ENCODE results near the gene MCOLN3. TPM values are rescaled to one million over a fixed set of nuclear protein-coding genes. Genes with fewer than 3 reads are reported as not detected.

Gene MCOLN3
- not detected in 2 replicates for total RNA-seq (2014; rRNA removed; shearing (Covaris generic))

- no peak for DNase-seq (ENCODE audit: low spot score)
Observed at GRCh38 chr1:85048296-85049064, at the start of gene MCOLN3. MCOLN3 (minus strand) TSS chr1:85048500; CDS start chr1:85045360, 3,140 bp downstream.

GRCh38 chr1:85093644-85094043 is 45.3 kb upstream of the MCOLN3 start:
- no peak for DNase-seq (ENCODE audit: low spot score)

GRCh38 chr1:85091671-85092280 is 43.5 kb upstream of the MCOLN3 start:
- DNase-seq (ENCODE audit: low spot score), result no peak

GRCh38 chr1:85090225-85090624 is 41.9 kb upstream of the MCOLN3 start:
- DNase-seq (ENCODE audit: low spot score), result no peak

GRCh38 chr1:85089203-85089602 is 40.9 kb upstream of the MCOLN3 start:
- DNase-seq (ENCODE audit: low spot score), result no peak

- DNase-seq (ENCODE audit: low spot score), result no peak
Observed at GRCh38 chr1:85088408-85088784, 40.1 kb upstream of the MCOLN3 start.

GRCh38 chr1:85087659-85088407 is 39.5 kb upstream of the MCOLN3 start:
- no peak for DNase-seq (ENCODE audit: low spot score)

- DNase-seq (ENCODE audit: low spot score), result no peak
Observed at GRCh38 chr1:85085417-85085816, 37.1 kb upstream of the MCOLN3 start.

GRCh38 chr1:85078903-85079302 is 30.6 kb upstream of the MCOLN3 start:
- DNase-seq (ENCODE audit: low spot score), result no peak

GRCh38 chr1:85074365-85074964 is 26.2 kb upstream of the MCOLN3 start:
- DNase-seq (ENCODE audit: low spot score), result no peak

GRCh38 chr1:85070972-85071492 is 22.7 kb upstream of the MCOLN3 start:
- DNase-seq (ENCODE audit: low spot score), result no peak

- DNase-seq (ENCODE audit: low spot score), result no peak
Observed at GRCh38 chr1:85068846-85069245, 20.5 kb upstream of the MCOLN3 start.

- DNase-seq (ENCODE audit: low spot score), result no peak
Observed at GRCh38 chr1:85065550-85065949, 17.2 kb upstream of the MCOLN3 start.

- DNase-seq (ENCODE audit: low spot score), result no peak
Observed at GRCh38 chr1:85062425-85063026, 14.2 kb upstream of the MCOLN3 start.

GRCh38 chr1:85061711-85062424 is 13.6 kb upstream of the MCOLN3 start:
- DNase-seq (ENCODE audit: low spot score), result peak; percentile 91

GRCh38 chr1:85060038-85060437 is 11.7 kb upstream of the MCOLN3 start:
- no peak for DNase-seq (ENCODE audit: low spot score)

- DNase-seq (ENCODE audit: low spot score), result no peak
Observed at GRCh38 chr1:85059563-85059962, 11.3 kb upstream of the MCOLN3 start.

GRCh38 chr1:85058786-85059185 is 10.5 kb upstream of the MCOLN3 start:
- no peak for DNase-seq (ENCODE audit: low spot score)

- no peak for DNase-seq (ENCODE audit: low spot score)
Observed at GRCh38 chr1:85058311-85058710, 10.0 kb upstream of the MCOLN3 start.

- DNase-seq (ENCODE audit: low spot score), result no peak
Observed at GRCh38 chr1:85054664-85055063, 6.4 kb upstream of the MCOLN3 start.

- DNase-seq (ENCODE audit: low spot score), result no peak
Observed at GRCh38 chr1:85049735-85050166, 1.5 kb upstream of the MCOLN3 start.
